HG03066 (cell line): Measurements from ENCODE around the gene OTUD5.

Source experiments
- ATAC-seq: cut with Tn5 transposase; IDR thresholded peaks from one replicate; pipeline ENCODE4 v1.9.1; 2021; ENCODE audit warnings: low read depth; ENCODE audit not compliant: unreplicated experiment

The OTUD5 gene

DNA sequence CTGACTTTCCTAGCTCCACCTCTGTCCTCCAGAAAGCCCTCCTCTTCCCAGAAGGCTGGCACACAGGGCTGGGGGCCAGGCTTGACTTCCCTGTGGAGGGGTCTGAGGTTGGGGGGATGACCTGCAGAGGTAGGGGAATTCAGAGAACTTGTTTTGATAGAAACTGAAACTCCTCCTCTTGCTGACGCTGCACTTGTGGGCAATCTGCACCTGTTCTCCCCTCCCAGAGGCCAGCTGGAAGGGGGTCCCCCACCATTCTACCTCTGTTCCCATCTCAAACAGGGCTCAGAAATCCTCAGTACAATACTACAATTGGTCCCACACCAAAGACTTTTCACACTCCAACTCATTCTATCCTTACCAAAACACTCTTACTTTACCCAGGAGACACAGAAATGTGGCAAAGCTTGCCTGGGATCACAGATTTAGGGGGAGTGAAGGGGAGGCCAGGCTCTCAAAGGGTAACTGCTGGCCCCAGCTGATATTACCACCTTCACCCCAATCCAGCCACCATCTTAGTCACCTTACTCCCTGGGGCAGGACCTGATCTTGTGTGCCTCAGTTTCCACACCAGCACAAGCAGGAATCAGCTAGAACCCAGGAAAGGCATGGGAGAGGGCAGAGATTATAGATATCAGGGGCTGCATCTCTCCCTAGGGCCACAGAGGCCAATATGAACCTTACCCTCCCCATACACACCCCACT is 18.5 kb downstream of the OTUD5 start:
- ATAC-seq = peak; percentile 39

DNA sequence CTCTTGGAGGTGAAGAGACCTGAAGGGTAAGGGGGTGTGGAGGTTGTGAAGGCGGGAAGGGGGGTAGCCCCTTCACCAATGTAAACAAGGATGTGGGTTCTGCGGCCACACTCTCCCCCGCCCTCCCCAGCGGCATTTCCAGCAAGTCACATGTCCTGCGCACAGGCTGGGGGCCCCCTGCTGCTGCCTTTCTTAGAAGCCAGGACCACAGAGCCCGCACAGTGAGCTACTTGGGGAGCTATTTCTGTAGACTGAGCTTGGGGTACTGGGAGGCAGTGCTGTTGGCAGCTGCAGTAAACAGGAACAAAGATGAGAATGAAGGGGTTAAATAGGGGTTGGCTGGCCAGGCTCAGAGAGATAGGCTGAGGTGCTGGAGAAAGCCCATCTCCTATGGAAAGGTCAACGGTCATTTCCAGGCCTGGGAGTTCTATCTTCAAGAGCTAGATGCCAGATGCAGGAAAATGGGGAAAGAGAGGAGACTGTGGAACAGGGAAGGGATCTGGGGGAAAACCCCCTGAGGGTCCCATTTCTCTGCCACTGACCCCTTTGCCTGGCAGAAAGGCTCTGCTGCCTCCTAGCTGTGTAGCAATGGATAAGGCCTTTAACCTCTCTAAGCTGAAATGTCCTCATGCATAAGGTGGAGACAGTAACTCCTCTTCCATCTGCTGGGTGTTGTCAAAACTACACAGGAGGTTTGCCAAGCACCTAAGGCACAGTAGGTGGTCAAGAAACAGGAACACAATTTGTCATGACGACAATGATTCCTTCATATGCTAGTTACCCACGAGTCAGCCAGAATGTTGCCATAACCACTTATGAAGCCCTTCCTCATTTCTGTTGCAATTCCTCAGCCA is 20.1 kb downstream of the OTUD5 start:
- peak; percentile 58 for ATAC-seq

- no peak for ATAC-seq
Measured at GRCh38 chrX:48936429-48937053, 20.9 kb downstream of the OTUD5 start.

GRCh38 chrX:48935301-48935670 is 22.1 kb downstream of the OTUD5 start:
- no peak for ATAC-seq

GRCh38 chrX:48934581-48935300 is 22.7 kb downstream of the OTUD5 start:
- no peak for ATAC-seq

GRCh38 chrX:48933757-48934156 is 23.6 kb downstream of the OTUD5 start:
- ATAC-seq = no peak

DNA sequence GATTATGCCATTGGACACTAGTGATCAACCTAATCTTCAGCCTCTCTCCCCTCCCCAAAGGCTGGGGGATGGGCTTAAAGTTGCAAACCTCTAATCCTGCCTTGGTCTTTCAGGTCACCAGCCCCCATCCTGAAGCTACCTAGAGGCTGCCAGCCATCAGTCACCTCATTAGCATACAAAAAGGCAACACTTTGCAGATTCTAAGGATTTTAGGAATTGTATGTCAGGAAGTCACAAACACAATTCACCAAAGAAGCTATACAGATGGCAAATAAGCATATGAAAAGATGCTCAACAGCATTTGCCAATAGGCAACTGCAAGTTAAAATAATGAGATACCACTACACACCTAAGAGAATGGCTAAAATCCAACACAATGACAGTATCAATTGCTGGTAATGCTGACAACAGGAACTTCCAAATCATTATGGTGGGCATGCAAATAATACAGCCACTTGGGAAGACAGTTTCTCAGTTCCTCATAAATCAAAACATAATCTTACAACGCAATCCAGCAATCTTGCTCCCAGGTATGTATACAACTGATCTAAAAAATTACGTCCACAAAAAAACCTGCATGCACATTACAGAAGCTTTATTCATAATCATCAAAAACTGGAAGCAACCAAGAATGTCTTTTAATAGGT is 29.5 kb downstream of the OTUD5 start:
- ATAC-seq = no peak

DNA sequence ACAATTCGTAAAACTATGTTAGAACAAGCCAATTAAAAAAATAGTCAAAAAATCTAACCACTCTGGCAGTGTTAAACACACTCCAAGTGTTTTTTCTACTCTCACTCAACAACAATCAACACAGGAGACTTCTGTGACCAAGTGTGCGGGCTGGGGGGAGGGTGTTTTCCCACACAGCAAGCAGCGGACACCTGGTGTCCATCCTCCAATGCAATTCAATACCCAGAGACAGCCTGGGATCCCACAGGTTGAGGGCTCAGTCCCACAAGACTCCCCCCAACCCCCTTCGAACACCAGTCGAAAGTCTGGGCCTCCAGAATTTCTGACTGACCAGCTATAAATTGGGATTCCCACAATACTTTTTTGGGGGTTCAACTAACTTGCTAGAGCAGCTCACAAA is 30.3 kb downstream of the OTUD5 start:
- ATAC-seq = no peak

GRCh38 chrX:48924270-48924669 is 33.1 kb downstream of the OTUD5 start:
- no peak for ATAC-seq

- ATAC-seq = no peak
Measured at GRCh38 chrX:48923771-48924170, 33.6 kb downstream of the OTUD5 start.

DNA sequence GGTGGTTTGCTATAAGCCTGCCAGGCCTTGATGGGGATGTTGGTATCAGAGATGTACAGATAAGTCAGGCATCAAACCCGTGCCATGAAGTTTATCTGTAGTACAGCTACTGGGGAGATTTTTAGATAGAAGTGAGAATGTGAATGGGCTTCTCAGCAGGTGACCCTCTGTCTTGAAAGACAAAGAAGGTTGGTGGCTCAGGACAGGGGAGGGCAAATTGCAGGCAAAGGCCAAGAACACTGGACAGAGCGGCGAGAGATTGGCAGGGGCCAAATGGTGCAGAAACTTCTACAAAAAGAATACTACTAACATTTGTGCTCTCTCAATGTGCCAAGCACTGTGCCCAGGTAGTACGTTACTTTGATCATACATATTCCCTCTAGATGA is 36.7 kb downstream of the OTUD5 start:
- ATAC-seq = no peak

GRCh38 chrX:48919947-48920717 is 37.3 kb downstream of the OTUD5 start:
- no peak for ATAC-seq

DNA sequence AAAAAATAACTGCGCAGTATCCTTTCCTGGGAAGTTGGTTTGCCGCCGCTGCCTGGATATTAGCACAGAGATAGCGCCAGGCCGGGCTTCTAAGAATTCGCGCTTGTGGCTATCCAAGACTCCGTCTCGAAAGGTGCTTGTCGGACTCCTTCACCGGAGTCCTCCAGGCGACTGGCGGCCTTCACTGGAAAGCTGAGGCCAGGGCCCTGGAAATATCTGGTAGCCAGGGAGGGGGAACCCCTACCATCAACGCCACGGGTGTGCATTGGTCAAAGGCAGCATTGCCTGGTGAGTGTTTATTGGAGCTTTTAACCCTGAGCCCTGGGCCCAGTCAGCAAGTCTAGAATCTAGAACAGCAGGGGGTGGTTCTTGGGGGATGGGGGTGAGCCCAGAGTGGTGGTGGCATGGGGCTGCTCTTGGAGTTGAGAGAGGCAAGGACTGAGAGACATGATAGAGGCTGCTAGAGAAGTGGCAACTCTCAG is 38.0 kb downstream of the OTUD5 start:
- no peak for ATAC-seq

DNA sequence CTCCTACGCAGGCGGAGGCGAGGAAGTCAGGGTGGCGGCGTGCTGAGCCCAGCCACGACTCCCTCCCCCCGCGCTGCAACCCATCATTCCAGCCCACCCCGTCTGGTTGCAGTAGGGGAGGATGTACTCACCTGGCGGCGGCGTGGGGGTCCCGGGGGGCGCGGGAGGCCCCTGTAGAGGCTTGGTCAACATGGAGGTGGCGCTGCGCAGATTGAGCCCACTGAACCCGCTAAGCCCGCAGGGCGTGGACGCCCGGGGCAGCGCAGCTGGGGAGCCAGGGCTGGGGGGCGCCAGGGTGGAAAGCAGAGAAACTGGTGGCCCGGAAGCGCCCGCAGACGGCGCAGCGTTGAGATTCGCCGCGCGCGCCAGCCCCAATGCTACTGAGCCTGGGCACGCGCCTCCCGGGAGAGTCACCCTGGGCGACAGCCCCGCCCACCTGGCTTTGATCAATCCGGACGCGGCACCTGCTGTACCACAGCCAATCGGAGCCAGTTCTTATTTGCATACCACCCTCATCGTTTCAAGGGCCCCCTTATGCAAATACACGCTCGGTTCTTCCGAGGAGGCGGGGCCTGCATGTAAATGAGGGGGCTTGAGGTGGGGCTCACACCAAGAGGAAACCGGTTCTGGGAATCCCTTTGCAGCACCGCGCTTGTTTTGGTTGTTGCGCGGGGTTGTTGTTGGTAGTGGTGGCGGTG is 38.6 kb downstream of the OTUD5 start, which contains the start of gene PIM2:
Gene PIM2 (minus strand): TSS at position 382 of the 698 bp plus-strand sequence. CDS start 190 bp downstream, at position 192.
- peak; percentile 71 for ATAC-seq

GRCh38 chrX:48918301-48918642 is 39.1 kb downstream of the OTUD5 start:
- ATAC-seq = no peak

- no peak for ATAC-seq
Measured at GRCh38 chrX:48917139-48918001, 40.0 kb downstream of the OTUD5 start.

DNA sequence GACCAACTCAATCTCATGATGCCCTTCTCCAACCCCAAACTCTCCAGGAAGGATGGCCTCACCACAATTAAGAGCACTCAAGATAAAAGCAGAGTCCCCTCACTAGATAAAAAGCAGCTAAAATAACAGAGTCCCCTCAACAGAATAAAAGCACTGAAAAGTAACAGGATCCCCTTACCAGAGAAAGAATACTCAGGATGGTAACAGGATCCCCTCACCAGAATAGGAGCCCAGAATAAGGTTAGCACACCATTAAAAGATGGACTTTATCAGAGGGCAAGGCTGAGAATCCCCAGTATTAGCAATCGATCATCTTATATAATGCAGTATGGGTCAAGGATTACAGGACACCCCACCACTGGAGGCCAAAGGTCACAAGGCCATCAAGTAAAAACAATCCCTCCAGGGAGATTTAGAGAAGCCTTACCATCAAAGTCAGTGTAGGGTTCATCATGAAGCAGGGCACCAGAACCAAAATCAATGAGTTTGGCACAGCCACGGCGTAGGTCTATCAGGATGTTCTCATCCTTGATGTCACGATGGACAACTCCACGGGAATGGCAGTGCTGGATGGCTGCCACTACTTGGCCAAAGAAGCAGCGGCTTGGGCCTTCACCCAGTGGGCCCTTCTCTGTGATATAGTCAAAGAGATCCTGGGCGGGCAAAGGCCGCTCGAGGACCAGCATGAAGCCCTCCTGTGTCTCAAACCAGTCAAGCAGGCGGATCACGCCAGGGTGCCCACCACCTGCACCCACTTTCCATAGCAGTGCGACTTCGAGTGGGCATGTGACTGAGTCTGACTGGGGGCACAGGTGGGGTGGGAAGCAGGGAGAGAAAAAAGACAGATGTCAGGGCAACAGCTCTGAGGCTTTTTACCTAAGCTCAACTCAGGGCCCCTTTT is 42.6 kb downstream of the OTUD5 start:
- no peak for ATAC-seq
